Psoas muscle (tissue), 8 donors: Measurements from ENCODE around the gene ACOT13. TPM values are rescaled to one million over a fixed set of nuclear protein-coding genes. Genes with fewer than 3 reads are reported as not detected.

Experiments
- ATAC-seq, 4 donors: fragments of 200-7000 bp; cut with Tn5 transposase; one replicate each; pipeline ENCODE4 v1.9.1; 2020; ENCODE audit warnings: moderate library complexity in 3 of 4, mild to moderate bottlenecking in 2 of 4
- DNase-seq, 2 donors: peaks; one replicate each; pipeline ENCODE4 v3.0.0-alpha.2; 2020
- H3K27ac ChIP-seq: fragments of 200-600 bp; one replicate; pipeline ENCODE4 v1.8.0; 2022
- H3K27me3 ChIP-seq, 3 donors: fragments of 200-600 bp in 1 of 3; one replicate each; pipeline versions ENCODE4 v1.6.1 to v1.8.0; 2013 to 2022; ENCODE audit warnings: low read length in 2 of 3, mild to moderate bottlenecking in 2 of 3, moderate library complexity in 1 of 3; ENCODE audit not compliant: insufficient read depth in 3 of 3
- H3K36me3 ChIP-seq, 2 donors: fragments of 200-600 bp in 1 of 2; one replicate each; pipeline versions ENCODE4 v1.6.1 to v1.8.0; 2013 to 2022; ENCODE audit warnings: low read depth in 1 of 2, mild to moderate bottlenecking in 1 of 2, moderate library complexity in 1 of 2; ENCODE audit not compliant: insufficient read depth in 1 of 2
- H3K4me1 ChIP-seq: fragments of 200-600 bp; one replicate; pipeline ENCODE4 v1.8.0; 2022
- H3K4me3 ChIP-seq: fragments of 200-600 bp; one replicate; pipeline ENCODE4 v1.8.0; 2022; ENCODE audit warnings: mild to moderate bottlenecking
- H3K9me3 ChIP-seq: fragments of 200-600 bp; one replicate; pipeline ENCODE4 v1.8.0; 2022
- WGBS, 3 donors: extraction: QIAGEN DNeasy Blood & Tissue Kit; methylation state at CpG; one replicate each; pipeline versions ENCODE4 v1.1.6 to v1.1.7; 2013; 5-methylcytosine and 5-hydroxymethylcytosine counted together
- intact Hi-C, 2 donors: fragments of 100-400 bp; cut with DNase I; formaldehyde crosslinking; loops; one replicate each; pipeline versions ENCODE4 v1.11.0 to v1.14.2; 2022
- polyA plus RNA-seq, 3 donors: library from polyadenylated mRNA; stranded (reverse); fragments of 200-250 nt; gene quantifications; one replicate each; pipeline ENCODE4 v1.2.3, GENCODE V29; 2013
- total RNA-seq, 4 donors: library from RNA; stranded (reverse); fragmentation: NEBNext Ultra II Directional in 2 of 4; extraction: Animal tissue kit (Norgen Biotek cat#: 25700) in 2 of 4; gene quantifications; one replicate each; pipeline versions ENCODE4 v1.2.1 to v1.2.4, GENCODE V29; 2021 to 2023
- TF ChIP-seq, protein P1 (sequence below): fragments of 200-600 bp; IDR thresholded peaks from one replicate; pipeline ENCODE4 v1.8.0; 2022; ENCODE audit warnings: antibody characterized with exemption
- donor health status: healthy with polysubstance abuse.
- donor health status: DM: no; HTN: no; CAD: no; lungs with moderate emphysema.
- donor health status: Bipolar disorder and iron deficiency.
- donor health status: healthy.
- donor health status: DM: yes; HTN: yes; CAD: no.
- donor health status: DM: no; HTN: no; CAD: no.
- donor health status: DM: no; HTN: no; CAD: no.
- donor health status: DM: yes; HTN: yes; CAD: no.

Gene ACOT13
- total and polyA plus RNA-seq, 7 donors = 25.2 to 50.7 (median 37.4) TPM

DNA sequence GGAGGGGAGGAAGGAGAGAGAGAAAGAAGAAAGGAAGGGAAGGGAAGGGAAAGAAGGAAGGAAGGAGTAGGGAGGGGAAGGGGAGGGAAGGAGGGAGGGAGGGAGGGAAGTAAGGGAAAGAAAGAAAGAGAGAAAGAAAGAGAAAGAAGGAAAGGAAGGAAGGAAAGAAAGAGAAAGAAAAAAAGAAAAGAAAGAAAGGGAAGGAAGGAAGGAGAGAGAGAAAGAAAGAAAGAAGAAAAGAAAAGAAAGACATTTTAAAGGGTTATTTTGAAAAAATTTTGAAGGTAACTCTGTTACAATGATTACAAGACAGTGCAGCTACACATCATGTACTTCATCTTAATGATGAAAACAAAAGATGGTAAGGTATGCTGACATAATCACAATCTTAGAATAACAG lies 24.8 kb upstream of the ACOT13 start:
- DNase-seq = no peak
- Histone ChIP-seq H3K27me3 (peaks cover 0 to 15% (median 0%) of the 10 kb centered on the region in 3 donors), H3K36me3 (no peaks in the 10 kb centered on the region), H3K4me1 (no peaks in the 10 kb centered on the region), H3K27ac (no peak overlapping the region), H3K4me3 (no peak overlapping the region), H3K9me3 (peaks cover 6% of the 10 kb centered on the region)
- ATAC-seq = no peak
- intact Hi-C loops = no loop called here
- TF ChIP-seq, protein P1, sequence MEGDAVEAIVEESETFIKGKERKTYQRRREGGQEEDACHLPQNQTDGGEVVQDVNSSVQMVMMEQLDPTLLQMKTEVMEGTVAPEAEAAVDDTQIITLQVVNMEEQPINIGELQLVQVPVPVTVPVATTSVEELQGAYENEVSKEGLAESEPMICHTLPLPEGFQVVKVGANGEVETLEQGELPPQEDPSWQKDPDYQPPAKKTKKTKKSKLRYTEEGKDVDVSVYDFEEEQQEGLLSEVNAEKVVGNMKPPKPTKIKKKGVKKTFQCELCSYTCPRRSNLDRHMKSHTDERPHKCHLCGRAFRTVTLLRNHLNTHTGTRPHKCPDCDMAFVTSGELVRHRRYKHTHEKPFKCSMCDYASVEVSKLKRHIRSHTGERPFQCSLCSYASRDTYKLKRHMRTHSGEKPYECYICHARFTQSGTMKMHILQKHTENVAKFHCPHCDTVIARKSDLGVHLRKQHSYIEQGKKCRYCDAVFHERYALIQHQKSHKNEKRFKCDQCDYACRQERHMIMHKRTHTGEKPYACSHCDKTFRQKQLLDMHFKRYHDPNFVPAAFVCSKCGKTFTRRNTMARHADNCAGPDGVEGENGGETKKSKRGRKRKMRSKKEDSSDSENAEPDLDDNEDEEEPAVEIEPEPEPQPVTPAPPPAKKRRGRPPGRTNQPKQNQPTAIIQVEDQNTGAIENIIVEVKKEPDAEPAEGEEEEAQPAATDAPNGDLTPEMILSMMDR = no peak

DNA sequence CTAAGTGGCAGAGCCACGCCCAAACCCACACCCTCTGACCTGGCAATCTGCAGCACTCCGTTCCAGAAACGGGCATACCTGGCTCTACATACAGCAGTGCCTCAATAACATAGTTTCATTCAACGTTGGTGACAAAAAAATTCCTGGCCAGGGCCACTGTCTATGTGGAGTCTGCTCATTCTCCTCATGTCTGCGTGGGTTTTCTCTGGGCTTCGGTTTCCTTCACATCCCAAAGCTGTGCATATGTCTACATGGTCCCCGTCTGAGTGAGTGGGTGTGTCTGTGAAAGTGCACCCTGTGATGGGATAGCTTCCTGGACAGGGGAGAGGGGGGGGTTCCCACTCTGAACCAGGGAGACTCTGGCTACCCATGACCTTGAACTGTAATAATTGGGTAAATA lies 23.0 kb upstream of the ACOT13 start:
- H3K36me3 ChIP-seq = no peaks in the 10 kb centered on the region
- H3K27me3 ChIP-seq = peaks cover 0 to 15% (median 0%) of the 10 kb centered on the region in 3 donors
- no peaks in the 10 kb centered on the region for H3K9me3 ChIP-seq
- ATAC-seq (no peak), DNase-seq (no peak)
- intact Hi-C loops = no loop called here
- TF ChIP-seq, protein P1 = no peak
- no peaks in the 10 kb centered on the region for H3K4me1 ChIP-seq
- H3K27ac ChIP-seq = no peak overlapping the region
- H3K4me3 ChIP-seq = no peak overlapping the region
- WGBS, 3 donors = 72 to 75% (median 73%) methylated on average over 7 of the region's 7 CpGs

DNA sequence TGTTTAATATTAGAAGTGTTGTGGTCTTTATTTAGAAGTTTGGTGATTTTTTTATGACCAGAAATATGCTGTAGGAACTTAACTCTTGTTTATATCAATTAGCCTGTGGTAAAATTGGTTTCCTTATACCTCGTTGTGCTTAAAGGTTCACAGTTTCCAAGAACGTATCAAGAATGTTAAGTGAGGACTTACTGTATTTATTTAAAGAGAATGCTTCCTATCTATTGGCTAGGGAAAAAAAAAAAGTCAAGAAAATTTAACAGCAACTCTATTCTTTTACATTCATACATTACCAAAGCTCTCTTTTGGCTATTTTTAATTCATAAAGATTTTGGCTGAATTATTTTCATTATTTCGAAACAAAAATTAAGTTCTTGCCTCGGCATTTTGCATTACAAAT lies 22.5 kb upstream of the ACOT13 start:
- H3K36me3 ChIP-seq = no peaks in the 10 kb centered on the region
- no peak for DNase-seq
- no peaks in the 10 kb centered on the region for H3K9me3 ChIP-seq
- 82 to 87% (median 83%) methylated on average over 4 of the region's 4 CpGs for WGBS, 3 donors
- TF ChIP-seq, protein P1 = no peak
- ATAC-seq = no peak
- H3K27ac ChIP-seq = no peak overlapping the region
- no peak overlapping the region for H3K4me3 ChIP-seq
- intact Hi-C loops = no loop called here
- H3K27me3 ChIP-seq = peaks cover 0 to 15% (median 0%) of the 10 kb centered on the region in 3 donors
- no peaks in the 10 kb centered on the region for H3K4me1 ChIP-seq

DNA sequence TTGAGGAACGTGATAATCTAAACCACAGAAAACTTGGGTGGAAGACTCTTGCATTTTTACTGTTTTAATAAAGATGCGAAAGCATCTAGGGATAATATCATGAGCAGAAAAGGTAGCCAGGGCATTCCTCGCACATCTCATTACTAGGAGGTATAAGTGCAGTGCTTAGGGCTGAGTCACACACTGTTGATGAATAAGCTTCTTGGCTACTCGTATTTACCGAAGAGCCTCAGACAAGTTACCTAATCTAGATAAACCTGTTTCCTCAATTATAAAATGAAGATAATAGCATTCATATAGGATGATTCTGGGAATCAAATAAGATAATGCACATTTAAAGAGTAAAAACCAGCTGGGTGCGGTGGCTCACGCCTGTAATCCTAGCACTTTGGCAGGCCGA lies 20.1 kb upstream of the ACOT13 start:
- intact Hi-C loops = no loop called here
- ATAC-seq (no peak), DNase-seq (no peak)
- Histone ChIP-seq H3K27me3 (peaks cover 0 to 15% (median 0%) of the 10 kb centered on the region in 3 donors), H3K36me3 (peaks cover 4 to 22% of the 10 kb centered on the region in 2 donors), H3K9me3 (no peaks in the 10 kb centered on the region), H3K4me1 (no peaks in the 10 kb centered on the region), H3K4me3 (no peak overlapping the region), H3K27ac (no peak overlapping the region)
- TF ChIP-seq, protein P1 = no peak
- WGBS, 3 donors = 86 to 88% (median 87%) methylated on average over 8 of the region's 8 CpGs

DNA sequence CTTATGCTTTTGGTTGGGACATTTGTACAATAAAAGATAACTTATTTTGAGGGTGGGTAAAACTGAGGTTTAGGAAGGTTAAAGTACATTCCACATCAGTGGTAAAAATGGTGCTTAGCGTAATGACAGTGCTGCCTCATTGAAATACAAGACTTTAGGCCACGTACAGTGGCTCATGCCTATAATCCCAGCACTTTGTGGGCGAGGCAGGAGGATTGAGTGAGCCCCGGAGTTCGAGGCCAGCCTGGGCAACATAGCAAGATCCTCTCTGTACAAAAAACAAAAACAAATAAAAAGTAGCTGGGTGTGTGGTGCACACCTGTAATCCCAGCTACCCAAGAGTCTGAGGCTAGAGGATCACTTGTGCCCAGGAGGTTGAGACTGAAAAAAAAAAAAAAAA lies 18.6 kb upstream of the ACOT13 start:
- Histone ChIP-seq H3K27me3 (peaks cover 0 to 12% (median 0%) of the 10 kb centered on the region in 3 donors), H3K4me3 (no peak overlapping the region), H3K4me1 (no peaks in the 10 kb centered on the region), H3K36me3 (peaks cover 4 to 37% of the 10 kb centered on the region in 2 donors), H3K9me3 (no peaks in the 10 kb centered on the region), H3K27ac (no peak overlapping the region)
- WGBS, 3 donors = 90 to 96% (median 92%) methylated on average over 5 of the region's 5 CpGs
- no peak for DNase-seq
- no peak for ATAC-seq
- TF ChIP-seq, protein P1 = no peak
- intact Hi-C loops = no loop called here
